K562 (cell line): ENCODE results near the gene DIP2C. TPM values are rescaled to one million over a fixed set of nuclear protein-coding genes. Genes with fewer than 3 reads are reported as not detected.

ENCODE experiments used
- CBX3 ChIP-seq, 2 experiments: IDR thresholded peaks; 1 replicate in 1 of 2; 2 replicates in 1 of 2; pipeline ENCODE4 v1.6.1; 2012; ENCODE audit warnings: inconsistent platforms in 2 of 2, low read length in 2 of 2, borderline replicate concordance in 1 of 2, control low read depth in 1 of 2
- ELF2 ChIP-seq: fragments of 250-450 bp; sonication (Bioruptor Pico); IDR thresholded peaks from 2 replicates; pipeline ENCODE4 v1.5.0; 2021; ENCODE audit warnings: mild to moderate bottlenecking
- FOXJ2 ChIP-seq: fragments of 200-800 bp; sonication (Bioruptor generic); IDR thresholded peaks from 2 replicates; pipeline ENCODE4 v1.6.1; 2016; ENCODE audit warnings: missing genetic modification characterization, missing compliant biosample characterization
- FOXK2 ChIP-seq, 2 experiments: fragments of 450-650 bp; IDR thresholded peaks in 1 of 2; conservative IDR thresholded peaks in 1 of 2; 2 replicates each; pipeline ENCODE4 v1.6.1; 2016; ENCODE audit warnings: low read depth in 2 of 2, mild to moderate bottlenecking in 1 of 2
- ILF3 ChIP-seq: fragments of 450-650 bp; IDR thresholded peaks from 2 replicates; pipeline ENCODE4 v1.6.1; 2018; ENCODE audit warnings: antibody characterized with exemption, mild to moderate bottlenecking, moderate library complexity, borderline replicate concordance
- NFYB ChIP-seq: IDR thresholded peaks from 2 replicates; pipeline ENCODE4 v1.6.1; 2011; ENCODE audit warnings: mild to moderate bottlenecking, moderate library complexity; ENCODE audit not compliant: insufficient read length; ENCODE audit errors: extremely low read depth
- PTBP1 ChIP-seq: fragments of 200-400 bp; formaldehyde crosslinking; IDR thresholded peaks from 2 replicates; pipeline ENCODE4 v1.6.1; 2017; ENCODE audit warnings: low read depth, low read length
- RBM25 ChIP-seq: fragments of 200-400 bp; formaldehyde crosslinking; IDR thresholded peaks from 2 replicates; pipeline ENCODE4 v1.6.1; 2018; ENCODE audit warnings: low read length, low read depth, moderate library complexity; ENCODE audit not compliant: severe bottlenecking
- SMARCA4 ChIP-seq: fragments of 450-650 bp; IDR thresholded peaks from 2 replicates; pipeline ENCODE4 v1.6.1; 2016
- TRIM28 ChIP-seq: fragments of 450-650 bp; IDR thresholded peaks from 2 replicates; pipeline ENCODE4 v1.6.1; 2017
- ZNF696 ChIP-seq: fragments of 250-450 bp; sonication (Bioruptor Pico); conservative IDR thresholded peaks from 2 replicates; pipeline ENCODE4 v1.4.0; 2020; ENCODE audit warnings: mild to moderate bottlenecking, moderate library complexity
- polyA plus RNA-seq, 8 experiments: library from polyadenylated mRNA; depleted of rRNA in 4 of 8; stranded (reverse) in 5 of 8; unstranded in 3 of 8; fragments of >200 nt; fragmentation: Nextera tagmentation in 2 of 8; fragmentation: Illumina TruSeq in 1 of 8; extraction: Ambion mirVana in 2 of 8; extraction: Trizol in 1 of 8; gene quantifications; 2 replicates each; pipeline versions ENCODE4 v1.2.1 to v1.2.3, GENCODE V29; 2011 to 2014; ENCODE audit warnings: inconsistent platforms in 1 of 8, missing spikeins in 1 of 8
- total RNA-seq, 7 experiments: library from RNA; depleted of rRNA in 6 of 7; stranded (reverse); fragments of >200 nt in 6 of 7; fragmentation: Illumina TruSeq in 2 of 7; extraction: Trizol in 2 of 7; gene quantifications; 2 replicates each; pipeline versions ENCODE4 v1.2.1 to v1.2.3, GENCODE V29; 2011 to 2021; ENCODE audit warnings: low replicate concordance in 1 of 7
- TF ChIP-seq, protein P1 (sequence below): fragments of 450-650 bp; formaldehyde crosslinking; IDR thresholded peaks from 2 replicates; pipeline ENCODE4 v1.4.0; 2022; ENCODE audit warnings: missing genetic modification characterization
- TF ChIP-seq, protein P2 (sequence below): fragments of 250-450 bp; sonication (Bioruptor Pico); IDR thresholded peaks from 2 replicates; pipeline ENCODE4 v1.5.0; 2021

The DIP2C gene
- total and polyA plus RNA-seq, 9 of the 15 experiments (the other 6 are each of a cell fraction or from before 2014, with no cell fraction given): 0.01 TPM; not detected in 8

DNA sequence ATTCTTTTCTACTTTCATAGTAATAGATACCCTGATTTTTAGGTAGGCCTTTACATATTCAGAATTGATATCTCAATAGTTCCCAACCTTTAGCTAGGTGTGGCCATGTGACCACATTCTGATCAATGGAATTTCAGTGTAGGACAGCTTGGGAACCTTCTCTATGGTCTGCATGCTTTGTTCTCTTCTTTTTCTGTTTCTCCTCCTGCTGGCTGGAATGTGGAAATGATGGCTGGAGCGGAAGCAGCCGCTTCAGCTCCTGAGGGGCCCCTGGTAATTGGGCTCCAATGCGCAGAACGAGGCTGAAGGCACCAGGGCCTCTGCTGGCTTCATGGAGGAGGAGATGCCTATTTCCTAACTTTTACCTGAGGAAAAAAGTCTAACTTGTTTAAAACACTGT is 401.7 kb downstream of the DIP2C start (continued):
- TF ChIP-seq, protein P1, sequence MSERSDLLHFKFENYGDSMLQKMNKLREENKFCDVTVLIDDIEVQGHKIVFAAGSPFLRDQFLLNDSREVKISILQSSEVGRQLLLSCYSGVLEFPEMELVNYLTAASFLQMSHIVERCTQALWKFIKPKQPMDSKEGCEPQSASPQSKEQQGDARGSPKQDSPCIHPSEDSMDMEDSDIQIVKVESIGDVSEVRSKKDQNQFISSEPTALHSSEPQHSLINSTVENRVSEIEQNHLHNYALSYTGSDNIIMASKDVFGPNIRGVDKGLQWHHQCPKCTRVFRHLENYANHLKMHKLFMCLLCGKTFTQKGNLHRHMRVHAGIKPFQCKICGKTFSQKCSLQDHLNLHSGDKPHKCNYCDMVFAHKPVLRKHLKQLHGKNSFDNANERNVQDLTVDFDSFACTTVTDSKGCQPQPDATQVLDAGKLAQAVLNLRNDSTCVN (CRISPR knock-in tag): no peak
- no peak for TF ChIP-seq CBX3 (IDR thresholded peaks at IDR 0.05; ENCODE audit: borderline replicate concordance in 1 of 2, low read length in 2 of 2)
- no peak for TF ChIP-seq SMARCA4
- TF ChIP-seq RBM25: peak; percentile 33
- TF ChIP-seq ILF3: no peak
- TF ChIP-seq FOXK2 (conservative IDR thresholded peaks at IDR 0.05 in 1 of 2, IDR thresholded peaks at IDR 0.05 in 1 of 2; ENCODE audit: low read depth in 2 of 2): no peak
- TF ChIP-seq FOXJ2 (tag): no peak
- TF ChIP-seq NFYB: no peak
- TF ChIP-seq, protein P2, sequence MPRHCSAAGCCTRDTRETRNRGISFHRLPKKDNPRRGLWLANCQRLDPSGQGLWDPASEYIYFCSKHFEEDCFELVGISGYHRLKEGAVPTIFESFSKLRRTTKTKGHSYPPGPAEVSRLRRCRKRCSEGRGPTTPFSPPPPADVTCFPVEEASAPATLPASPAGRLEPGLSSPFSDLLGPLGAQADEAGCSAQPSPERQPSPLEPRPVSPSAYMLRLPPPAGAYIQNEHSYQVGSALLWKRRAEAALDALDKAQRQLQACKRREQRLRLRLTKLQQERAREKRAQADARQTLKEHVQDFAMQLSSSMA: no peak
- TF ChIP-seq PTBP1: no peak
- TF ChIP-seq TRIM28: no peak
- no peak for TF ChIP-seq ZNF696 (CRISPR knock-in tag)
- TF ChIP-seq ELF2: no peak
